Activated gamma-delta T cell treated with anti-CD3 and anti-CD28 coated beads, Interleukin-2, amount 50 U/mL, for 16 hours (primary cell): ENCODE results near the gene ACSM5.
"Not testable (repeated sequence)": the region's sequence is repeated elsewhere in the genome, so short reads cannot be mapped to it uniquely, and the experiment has no call there.

Experiments
- DNase-seq: peaks from one replicate; pipeline ENCODE4 v3.0.0-alpha.2; 2020; ENCODE audit warnings: low read depth

ACSM5 gene

GRCh38 chr16:20451364-20451763, 42.0 kb downstream of the ACSM5 start, which contains the start of gene ACSM2A:
ACSM2A (plus strand) TSS chr16:20451521; CDS start chr16:20460115, 8,594 bp downstream.
- DNase-seq = not testable (repeated sequence)

DNA sequence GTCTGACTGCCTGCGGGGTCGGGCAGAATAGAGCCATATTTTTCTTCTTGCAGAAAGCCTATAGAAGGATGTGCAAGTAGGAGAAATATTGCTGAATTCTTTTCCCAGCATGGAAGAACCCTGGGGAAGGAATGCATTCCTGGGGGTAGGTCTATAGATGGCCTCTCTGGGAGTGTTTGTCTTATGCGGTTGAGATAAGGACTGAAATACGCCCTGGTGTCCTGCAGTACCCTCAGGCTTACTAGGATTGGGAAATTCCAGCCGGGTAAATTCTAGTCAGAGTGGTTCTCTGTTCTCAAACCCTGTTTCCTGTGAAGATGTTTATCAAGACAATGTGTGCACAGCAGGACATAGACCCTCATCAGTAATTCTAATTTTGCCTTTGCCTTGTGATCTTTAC, 44.3 kb downstream of the ACSM5 start:
- not testable (repeated sequence) for DNase-seq

GRCh38 chr16:20459227-20459626, 49.9 kb downstream of the ACSM5 start:
- not testable (repeated sequence) for DNase-seq

DNA sequence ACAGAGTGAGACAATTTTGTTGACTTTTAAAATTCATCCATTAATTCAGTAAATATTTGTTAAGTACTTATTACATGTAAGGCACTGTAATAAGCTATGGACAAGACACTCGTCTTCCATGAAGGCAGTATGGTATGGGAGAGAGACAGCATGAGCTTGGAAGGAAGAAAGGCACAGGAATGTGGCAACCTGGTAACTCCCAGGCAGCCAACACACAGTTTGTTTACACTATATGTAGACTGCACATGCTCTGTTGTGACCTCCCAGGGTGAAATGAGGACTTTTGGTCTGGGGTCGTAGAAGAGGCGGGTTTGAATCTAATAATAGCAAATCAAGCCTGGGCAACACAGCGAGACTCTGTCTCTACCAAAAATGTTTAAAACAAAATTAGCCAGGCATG, 51.0 kb downstream of the ACSM5 start:
- not testable (repeated sequence) for DNase-seq

DNA sequence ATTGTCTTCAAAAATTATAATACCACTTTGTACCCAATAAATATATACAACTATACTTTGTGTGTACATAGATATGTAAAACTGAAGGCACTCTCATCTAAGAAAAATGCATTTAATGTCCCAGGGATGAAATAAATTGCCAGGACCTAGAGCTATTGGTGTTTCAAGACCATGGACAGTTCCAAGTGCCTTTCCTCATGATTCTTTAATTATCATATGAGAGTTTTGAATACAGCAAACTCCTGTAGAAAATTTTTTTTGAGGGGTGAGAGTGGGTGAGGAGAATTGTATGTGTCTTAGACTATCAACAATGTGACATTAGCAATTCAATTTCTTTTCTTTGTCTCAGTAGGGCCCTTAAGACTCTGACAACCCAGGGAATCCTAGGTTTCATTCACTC, 59.6 kb downstream of the ACSM5 start:
- DNase-seq = not testable (repeated sequence)

- not testable (repeated sequence) for DNase-seq
Measured at GRCh38 chr16:20469930-20470329, 60.6 kb downstream of the ACSM5 start.

DNA sequence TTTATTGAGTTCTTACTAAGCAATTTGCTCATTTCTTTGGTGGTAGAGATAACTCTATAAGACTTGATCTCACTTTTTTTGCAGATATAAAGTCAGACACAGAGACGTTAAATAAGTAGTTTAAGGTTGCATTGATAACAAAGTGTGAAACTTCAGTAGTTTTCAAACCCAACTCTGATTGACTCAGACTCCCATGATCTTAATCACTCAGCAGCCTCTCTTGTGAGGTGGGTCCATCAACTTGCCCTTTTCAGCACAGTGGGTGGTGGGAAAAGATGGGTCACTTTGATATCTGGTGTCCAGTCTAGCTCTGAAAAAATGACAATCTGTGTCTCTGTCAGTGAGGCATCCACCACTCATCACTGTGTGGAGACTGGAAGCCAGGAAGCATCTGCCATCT, 61.4 kb downstream of the ACSM5 start:
- not testable (repeated sequence) for DNase-seq

GRCh38 chr16:20477188-20477744, 67.9 kb downstream of the ACSM5 start:
- not testable (repeated sequence) for DNase-seq

DNA sequence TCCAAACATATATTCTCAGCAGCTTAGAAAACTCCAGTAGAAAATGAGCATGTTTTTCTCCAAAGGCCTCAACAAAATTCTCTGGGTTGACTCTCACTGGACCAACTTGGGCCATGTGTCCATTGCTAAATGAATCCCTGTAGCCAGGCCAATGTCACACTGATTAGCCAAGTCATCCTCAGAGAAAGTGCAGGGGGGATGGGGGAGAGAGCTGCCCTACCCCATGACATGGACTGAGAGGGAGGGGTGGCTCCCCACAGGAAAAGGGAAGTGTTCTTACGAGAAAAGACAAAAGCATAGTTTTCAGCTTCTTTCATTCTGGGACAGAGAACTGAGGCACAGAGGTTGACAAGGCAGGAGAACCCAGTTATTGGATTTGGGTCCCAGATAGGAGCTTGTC, 74.7 kb downstream of the ACSM5 start:
- not testable (repeated sequence) for DNase-seq

DNA sequence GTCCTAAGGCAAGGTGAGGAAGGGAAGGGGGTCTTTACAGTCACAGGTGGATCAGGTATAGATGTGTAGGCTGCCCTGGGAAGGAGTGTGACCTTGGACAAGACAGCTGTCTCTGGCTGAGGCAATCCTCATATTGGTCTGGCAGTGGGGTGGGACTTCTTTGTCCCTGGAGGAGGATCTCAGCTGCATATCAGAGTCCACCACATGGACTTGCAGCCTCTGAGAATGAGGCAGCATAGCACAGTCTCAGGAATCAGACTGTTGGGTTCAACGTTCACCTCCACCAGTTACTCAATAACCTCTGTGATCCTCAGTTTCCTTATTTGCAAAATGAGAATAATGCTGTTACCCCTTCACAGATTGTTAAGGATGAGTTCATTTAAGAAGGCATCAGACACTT, 75.4 kb downstream of the ACSM5 start:
- DNase-seq = no peak

DNA sequence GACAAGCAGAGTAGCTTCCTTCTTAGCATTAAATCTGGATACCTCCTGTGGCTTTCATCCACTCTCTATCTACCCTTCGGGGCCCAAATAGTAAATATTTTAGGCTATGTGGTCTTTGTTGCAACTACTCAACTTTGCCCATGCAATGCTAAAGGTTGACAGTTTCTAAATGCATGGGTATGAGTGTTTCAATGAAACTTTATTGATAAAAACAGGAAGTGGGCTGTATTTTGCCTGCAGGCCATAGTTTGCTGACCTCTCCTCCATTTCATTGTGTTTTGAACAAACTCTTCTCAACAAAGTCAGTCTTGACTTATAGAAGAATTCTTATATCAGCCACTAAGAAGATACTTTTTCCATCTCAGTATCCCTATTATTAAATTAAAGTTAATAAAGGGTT, 76.1 kb downstream of the ACSM5 start:
- DNase-seq = no peak
